PC-9 (cell line): ENCODE results near the gene FBLN2. TPM values are rescaled to one million over a fixed set of nuclear protein-coding genes. Genes with fewer than 3 reads are reported as not detected.

ENCODE experiments used
- BruUV-seq: library from RNA; stranded (reverse); fragments of 400-500 nt; replicated peaks from 2 replicates; lab custom pipeline; 2021; lab: Mats Ljungman, UMichigan
- CTCF ChIA-PET: fragments of 300-600 bp; sonication (Branson Sonifier 250); formaldehyde crosslinking; loops from one replicate; lab custom pipeline; 2022; ENCODE audit warnings: antibody characterized with exemption; lab: Charles Lee
- POLR2A ChIA-PET: fragments of 300-600 bp; sonication (Branson Sonifier 250); formaldehyde crosslinking; loops from one replicate; lab custom pipeline; 2022; ENCODE audit warnings: antibody characterized with exemption; ENCODE audit not compliant: unreplicated experiment; lab: Charles Lee
- DNase-seq, 2 experiments: peaks; one replicate each; pipeline versions ENCODE4 v3.0.0 to v3.0.0-alpha.2; 2015 to 2022; ENCODE audit warnings: mixed read lengths in 1 of 2
- H2AFZ ChIP-seq: fragments of 200-600 bp; sonication (generic); 2 replicates; pipeline ENCODE4 v1.8.1; 2017; ENCODE audit warnings: antibody characterized with exemption
- H3F3A ChIP-seq: fragments of 200-600 bp; sonication (generic); 2 replicates; pipeline ENCODE4 v1.8.1; 2017; ENCODE audit warnings: antibody characterized with exemption, mild to moderate bottlenecking, low read depth; ENCODE audit not compliant: insufficient read depth
- H3K27ac ChIP-seq: fragments of 200-600 bp; sonication (generic); 2 replicates; pipeline ENCODE4 v1.6.1; 2016; ENCODE audit warnings: mixed run types
- H3K27me3 ChIP-seq: fragments of 200-600 bp; sonication (generic); 2 replicates; pipeline ENCODE4 v1.6.1; 2016; ENCODE audit warnings: low read depth, mixed run types; ENCODE audit not compliant: insufficient read depth
- H3K36me3 ChIP-seq: fragments of 200-600 bp; sonication (generic); 2 replicates; pipeline ENCODE4 v1.6.1; 2016; ENCODE audit warnings: low read depth, mixed run types
- H3K4me1 ChIP-seq: fragments of 200-600 bp; sonication (generic); replicated peaks from 2 replicates; pipeline ENCODE4 v1.6.1; 2016; ENCODE audit warnings: mixed run types; ENCODE audit not compliant: insufficient read depth
- H3K4me2 ChIP-seq: fragments of 200-600 bp; sonication (generic); 2 replicates; pipeline ENCODE4 v1.6.1; 2017; ENCODE audit warnings: mixed run types
- H3K4me3 ChIP-seq: fragments of 200-600 bp; sonication (generic); 2 replicates; pipeline ENCODE4 v1.6.1; 2016; ENCODE audit warnings: mixed run types
- H3K79me2 ChIP-seq: fragments of 200-600 bp; sonication (generic); 2 replicates; pipeline ENCODE4 v1.6.1; 2017; ENCODE audit warnings: low read depth, mixed run types
- H3K9me2 ChIP-seq: fragments of 200-600 bp; sonication (generic); 2 replicates; pipeline ENCODE4 v1.8.1; 2017; ENCODE audit warnings: mild to moderate bottlenecking; ENCODE audit not compliant: insufficient read depth
- H3K9me3 ChIP-seq: fragments of 200-600 bp; sonication (generic); 2 replicates; pipeline ENCODE4 v1.8.1; 2016; ENCODE audit warnings: low read depth; ENCODE audit not compliant: insufficient read depth
- H4K20me1 ChIP-seq: fragments of 200-600 bp; sonication (generic); 2 replicates; pipeline ENCODE4 v1.8.1; 2017; ENCODE audit not compliant: insufficient read depth
- CTCF ChIP-seq: fragments of 200-600 bp; sonication (generic); conservative IDR thresholded peaks from 2 replicates; pipeline ENCODE4 v1.6.1; 2017; ENCODE audit warnings: mixed run types, antibody characterized with exemption, mild to moderate bottlenecking, moderate library complexity
- EZH2 ChIP-seq: fragments of 200-600 bp; sonication (generic); IDR thresholded peaks from 2 replicates; pipeline ENCODE4 v1.8.0; 2017; ENCODE audit warnings: antibody characterized with exemption, low read depth
- intact Hi-C: fragments of 100-400 bp; cut with micrococcal nuclease; formaldehyde crosslinking; loops from one replicate; pipeline ENCODE4 v1.10.0; 2022; ENCODE audit not compliant: unreplicated experiment
- total RNA-seq: library from RNA; stranded (reverse); gene quantifications from 2 replicates; pipeline ENCODE4 v1.2.3, GENCODE V29; 2021

Gene FBLN2
- total RNA-seq, 1 experiment from 2014 or later = 0.57 TPM

GRCh38 chr3:13627681-13628080, 78.8 kb downstream of the FBLN2 start:
- POLR2A ChIA-PET = no interaction called here
- Histone ChIP-seq H3K4me3 (no peak overlapping the region), H3K9me2 (no peaks in the 10 kb centered on the region), H4K20me1 (no peaks in the 10 kb centered on the region), H2AFZ (no peak overlapping the region), H3F3A (no peaks in the 10 kb centered on the region), H3K27me3 (no peaks in the 10 kb centered on the region), H3K4me2 (no peak overlapping the region), H3K4me1 (no peaks in the 10 kb centered on the region), H3K79me2 (no peaks in the 10 kb centered on the region), H3K27ac (no peak overlapping the region), H3K36me3 (no peaks in the 10 kb centered on the region), H3K9me3 (no peaks in the 10 kb centered on the region)
- no peak for TF ChIP-seq CTCF
- TF ChIP-seq EZH2 = no peak
- no TSS peak for BruUV-seq
- DNase-seq = no peak
- intact Hi-C loops = no loop called here
- CTCF ChIA-PET = interaction anchor here (0.6 kb wide), 1 partner anchor 9 kb away, joined by 6 read pairs; no protein-coding TSS in a partner anchor

GRCh38 chr3:13628432-13628831, 79.5 kb downstream of the FBLN2 start:
- H3K4me1 ChIP-seq = no peaks in the 10 kb centered on the region
- H3K36me3 ChIP-seq = no peaks in the 10 kb centered on the region
- ChIA-PET CTCF (no interaction called here), POLR2A (no interaction called here)
- DNase-seq = no peak
- no TSS peak for BruUV-seq
- no peaks in the 10 kb centered on the region for H3K27me3 ChIP-seq
- no peak overlapping the region for H2AFZ ChIP-seq
- H4K20me1 ChIP-seq = no peaks in the 10 kb centered on the region
- H3K9me3 ChIP-seq = no peaks in the 10 kb centered on the region
- no peak for TF ChIP-seq CTCF
- TF ChIP-seq EZH2 = no peak
- intact Hi-C loops = no loop called here
- no peak overlapping the region for H3K4me2 ChIP-seq
- no peaks in the 10 kb centered on the region for H3K79me2 ChIP-seq
- H3F3A ChIP-seq = no peaks in the 10 kb centered on the region
- H3K27ac ChIP-seq = no peak overlapping the region
- H3K9me2 ChIP-seq = no peaks in the 10 kb centered on the region
- H3K4me3 ChIP-seq = no peak overlapping the region

GRCh38 chr3:13628841-13629551, 80.1 kb downstream of the FBLN2 start:
- ChIA-PET CTCF (no interaction called here), POLR2A (no interaction called here)
- intact Hi-C loops = no loop called here

More at GRCh38 chr3:13628841-13629551, 80.1 kb downstream of the FBLN2 start:
- H3K79me2 ChIP-seq = no peaks in the 10 kb centered on the region
- no peak overlapping the region for H3K4me2 ChIP-seq
- H3K27ac ChIP-seq = no peak overlapping the region
- no peaks in the 10 kb centered on the region for H3K4me1 ChIP-seq
- no peak overlapping the region for H3K4me3 ChIP-seq
- H3K36me3 ChIP-seq = no peaks in the 10 kb centered on the region
- no peaks in the 10 kb centered on the region for H3K9me2 ChIP-seq
- TF ChIP-seq CTCF (no peak), EZH2 (no peak)
- no peaks in the 10 kb centered on the region for H3K27me3 ChIP-seq
- H4K20me1 ChIP-seq = no peaks in the 10 kb centered on the region
- DNase-seq = no peak
- no peaks in the 10 kb centered on the region for H3K9me3 ChIP-seq
- no peaks in the 10 kb centered on the region for H3F3A ChIP-seq
- no TSS peak for BruUV-seq
- H2AFZ ChIP-seq = no peak overlapping the region
